Cerebellar cortex (tissue), 1 donor: ENCODE data around the gene HNRNPDL.
"Not testable (repeated sequence)": the region's sequence is repeated elsewhere in the genome, so short reads cannot be mapped to it uniquely, and the experiment has no call there.

ENCODE experiments used
- DNase-seq: peaks from one replicate; pipeline ENCODE4 v3.0.0-alpha.2; 2015; ENCODE audit warnings: low spot score

HNRNPDL gene

DNA sequence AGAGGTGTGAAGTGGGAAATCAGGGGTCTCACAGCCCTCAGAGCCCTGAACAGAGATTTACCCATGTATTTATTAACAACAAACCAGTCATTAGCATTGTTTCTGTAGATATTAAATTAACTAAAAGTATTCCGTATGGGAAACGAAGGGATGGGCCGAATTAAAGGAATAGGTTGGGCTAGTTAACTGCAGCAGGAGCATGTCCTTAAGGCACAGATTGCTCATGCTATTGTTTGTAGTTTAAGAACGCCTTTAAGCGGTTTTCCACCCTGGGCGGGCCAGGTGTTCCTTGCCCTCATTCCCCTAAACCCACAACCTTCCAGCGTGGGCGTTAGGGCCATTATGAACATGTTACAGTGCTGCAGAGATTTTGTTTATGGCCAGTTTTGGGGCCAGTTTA is 44.0 kb downstream of the HNRNPDL start:
- DNase-seq = not testable (repeated sequence)

DNA sequence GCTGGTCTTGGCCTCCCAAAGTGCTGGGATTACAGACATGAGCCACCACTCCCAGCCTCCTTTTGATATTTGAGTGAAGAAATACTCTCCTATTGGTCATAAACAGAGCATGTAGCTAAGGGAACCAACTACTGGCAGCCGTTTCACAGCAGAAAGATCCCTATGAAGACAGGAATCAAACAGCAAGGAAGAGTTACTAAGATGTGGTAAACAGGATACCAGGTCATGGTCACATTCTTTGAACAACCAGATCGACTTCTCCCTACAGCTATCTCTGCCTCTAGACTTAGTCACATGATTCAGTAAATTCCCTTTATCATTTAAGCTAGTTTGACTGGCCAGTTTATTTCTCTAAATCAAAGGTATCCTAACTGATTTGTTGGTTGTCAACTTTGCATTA is 47.5 kb downstream of the HNRNPDL start:
- DNase-seq = no peak

DNA sequence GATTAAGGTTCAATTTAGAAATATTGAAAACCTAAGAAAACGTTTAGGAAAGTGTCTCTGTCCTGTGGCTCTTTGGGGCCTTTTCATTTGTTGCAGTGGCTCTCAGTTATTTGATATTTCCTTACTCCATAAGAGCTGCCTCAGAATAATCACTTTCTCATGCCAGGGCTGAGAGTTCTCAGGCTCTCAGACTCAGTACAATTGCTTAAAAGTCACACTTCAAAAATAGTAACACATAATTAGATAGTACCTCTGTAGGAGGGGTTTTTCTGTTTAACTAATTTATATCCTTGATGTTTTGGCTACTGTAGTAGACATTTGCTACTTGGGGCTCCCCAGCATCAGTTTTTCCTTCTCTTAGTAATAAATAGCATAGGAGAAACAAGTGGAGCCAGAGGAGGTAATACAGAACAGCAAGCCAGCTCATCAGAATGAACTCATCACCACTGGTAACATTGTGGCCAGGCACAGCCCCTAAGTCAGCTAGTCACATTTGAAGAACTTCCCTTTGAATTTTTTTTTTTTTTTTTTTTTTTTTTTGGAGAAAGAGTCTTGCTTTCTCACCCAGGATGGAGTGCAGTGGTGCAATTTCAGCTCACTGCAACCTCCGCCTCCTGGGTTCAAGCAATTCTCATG is 48.5 kb downstream of the HNRNPDL start:
- no peak for DNase-seq

DNA sequence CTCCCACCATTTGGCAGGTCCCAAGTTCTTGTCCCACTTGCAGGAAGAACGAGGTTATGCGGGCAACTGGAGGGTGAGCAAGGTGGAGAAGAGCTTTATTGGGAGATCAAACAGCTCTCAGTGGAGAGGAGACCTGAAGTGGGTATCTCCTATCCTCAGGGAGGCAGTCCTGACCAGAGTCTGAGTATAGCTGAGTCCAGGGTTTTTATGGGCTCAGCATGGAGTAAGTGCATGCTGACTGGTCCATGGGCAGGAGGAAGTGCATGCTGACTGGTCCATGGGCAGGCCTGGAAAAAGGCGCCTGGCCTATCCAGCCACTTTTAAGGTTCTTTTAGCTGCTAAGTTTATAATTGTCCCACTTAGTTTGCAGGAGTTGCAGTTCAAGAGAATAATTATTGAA is 49.0 kb downstream of the HNRNPDL start:
- no peak for DNase-seq

DNA sequence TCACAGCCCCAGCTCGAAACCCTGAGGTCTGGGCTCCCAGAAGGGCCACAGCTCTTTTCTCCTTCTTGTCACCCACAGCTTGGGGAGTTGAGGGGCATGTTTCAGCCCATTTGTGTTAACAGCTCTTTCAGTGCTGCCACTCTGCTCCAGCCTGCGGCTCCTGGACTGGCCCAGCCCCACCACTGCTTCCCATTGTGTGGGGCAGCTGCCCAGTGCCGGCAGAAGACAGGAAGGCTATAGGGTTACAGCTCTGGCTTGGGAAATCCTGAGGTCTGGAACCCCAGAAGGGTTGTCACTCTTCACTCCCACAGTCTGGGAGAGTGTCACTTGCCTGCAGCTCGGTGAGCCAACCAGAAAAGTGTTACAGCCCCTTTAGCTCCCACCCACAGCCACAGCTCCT is 49.4 kb downstream of the HNRNPDL start:
- DNase-seq = no peak

DNA sequence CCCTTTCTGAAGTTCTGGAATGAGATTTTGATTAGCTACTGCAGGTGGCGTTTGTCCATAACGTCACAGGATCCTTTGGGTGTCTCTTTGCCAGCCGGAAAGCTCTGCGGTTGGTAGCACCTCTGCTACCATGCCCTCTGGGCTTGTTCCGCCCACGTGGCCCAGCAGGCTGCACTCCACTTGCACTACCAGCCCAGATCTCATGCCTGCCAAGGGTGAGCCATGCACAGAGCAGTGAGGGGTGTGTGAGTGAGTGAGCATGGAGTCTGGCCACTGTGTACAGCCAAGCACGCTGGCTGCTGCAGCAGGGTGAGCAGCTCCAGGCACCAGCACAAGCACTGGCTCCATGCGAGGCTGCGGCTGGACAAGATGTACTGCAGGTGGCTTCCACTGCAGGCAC is 49.9 kb downstream of the HNRNPDL start:
- DNase-seq = no peak

DNA sequence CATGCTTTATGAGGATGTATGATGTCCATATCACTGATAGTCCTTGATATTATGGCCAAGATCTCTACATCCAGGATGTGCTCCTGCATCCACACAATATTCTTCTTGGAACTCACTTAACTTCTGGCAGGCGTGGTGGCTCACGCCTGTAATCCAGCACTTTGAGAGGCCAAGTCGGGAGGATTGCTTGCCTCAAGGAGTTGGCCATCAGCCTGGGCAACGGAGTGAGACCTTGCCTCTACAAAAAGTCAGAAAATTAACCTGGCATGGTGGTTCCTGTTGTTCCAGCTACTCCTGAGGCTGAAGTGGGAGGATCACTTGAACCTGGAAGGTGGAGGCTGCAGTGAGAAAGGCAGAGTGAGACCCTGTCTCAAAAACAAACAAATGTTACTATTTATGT is 54.2 kb downstream of the HNRNPDL start:
- no peak for DNase-seq

DNA sequence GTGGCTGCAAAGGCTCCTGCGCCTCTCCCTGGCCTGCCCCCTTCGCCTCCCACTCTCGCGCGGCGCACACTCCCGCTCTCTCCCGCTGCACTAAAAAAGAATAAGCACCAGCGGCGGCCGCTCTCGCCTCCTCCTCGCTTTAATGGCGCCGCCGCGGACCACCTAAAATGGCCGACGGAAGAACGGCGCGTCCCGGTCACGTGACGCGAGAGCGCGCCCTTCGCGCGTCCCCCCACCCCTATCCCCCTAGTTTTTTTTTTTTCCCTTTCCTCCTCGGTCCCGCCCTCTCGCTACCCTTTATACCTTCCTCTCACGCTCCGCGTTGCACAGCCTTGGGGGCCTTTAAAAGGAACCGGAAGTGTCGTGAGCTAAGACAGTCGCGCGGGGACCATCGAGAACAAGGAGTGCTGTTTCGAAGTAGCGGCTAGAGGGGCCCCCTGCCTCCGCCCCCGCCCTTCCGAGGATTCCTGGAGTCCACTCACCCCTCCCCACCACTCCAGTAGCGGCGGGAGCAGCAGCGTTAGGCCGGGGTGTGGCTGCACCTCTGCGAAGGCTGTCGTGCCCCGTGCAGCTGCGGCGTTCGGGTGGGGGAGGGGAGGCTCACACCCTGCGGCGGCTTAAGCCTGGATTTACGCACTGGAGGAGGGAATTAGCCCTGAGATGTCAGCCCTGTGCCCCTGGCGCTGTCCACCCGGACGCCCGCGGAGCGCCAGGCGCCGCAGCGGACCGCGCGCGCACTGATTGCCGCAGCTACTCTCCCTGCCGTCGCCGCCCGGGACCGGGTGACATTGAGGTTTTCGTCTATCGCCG is 56.2 kb downstream of the HNRNPDL start, which contains the start of gene HNRNPD:
HNRNPD (minus strand) TSS at position 176 of the 810 bp plus-strand sequence. CDS start 313 bp downstream, outside the sequence.
- peak; percentile 100 for DNase-seq

DNA sequence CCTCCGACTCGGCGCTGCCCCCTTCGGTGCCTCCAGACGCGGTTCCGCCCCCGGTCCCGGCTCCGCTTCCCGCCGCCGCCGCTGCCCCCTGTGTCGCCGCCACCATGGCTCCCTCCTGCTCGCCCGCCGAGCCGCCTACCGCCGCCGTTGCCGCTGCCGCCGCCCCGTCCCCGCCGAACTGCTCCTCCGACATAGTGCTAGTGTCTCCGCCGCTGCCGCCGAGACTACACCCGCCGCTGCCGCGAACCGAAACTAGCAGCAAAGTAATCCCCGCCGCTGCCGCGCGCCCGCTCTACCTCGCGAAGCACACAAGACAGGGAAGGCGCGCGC is 56.8 kb downstream of the HNRNPDL start:
- DNase-seq = no peak
